Neural cell (in vitro differentiated cells): Measurements from ENCODE around the gene NMT1. TPM values are rescaled to one million over a fixed set of nuclear protein-coding genes. Genes with fewer than 3 reads are reported as not detected.

ENCODE experiments used
- H2AFZ ChIP-seq: fragments of 200-600, 300-800 bp; sonication (generic), shearing (Covaris generic); 2 replicates; pipeline ENCODE4 v1.6.0; 2014; ENCODE audit warnings: low read depth, mild to moderate bottlenecking, antibody characterized with exemption, low read length, moderate library complexity
- H3F3A ChIP-seq: fragments of 200-600 bp; shearing (Covaris generic); 2 replicates; pipeline ENCODE4 v1.6.1; 2016; ENCODE audit warnings: mild to moderate bottlenecking, moderate library complexity, mixed read lengths, antibody characterized with exemption, low read length; ENCODE audit not compliant: insufficient read depth, poor library complexity, severe bottlenecking
- H3K27ac ChIP-seq: fragments of 200-600, 300-800 bp; sonication (generic), shearing (Covaris generic); 2 replicates; pipeline ENCODE4 v1.5.1; 2014; ENCODE audit warnings: mild to moderate bottlenecking, low read length, moderate library complexity
- H3K27me3 ChIP-seq: fragments of 300-800, 200-600 bp; sonication (generic), shearing (Covaris generic); 2 replicates; pipeline ENCODE4 v1.6.0; 2014; ENCODE audit warnings: mild to moderate bottlenecking, low read depth, low read length, moderate library complexity; ENCODE audit not compliant: insufficient read depth
- H3K36me3 ChIP-seq: fragments of 300-800, 200-600 bp; sonication (generic), shearing (Covaris generic); 2 replicates; pipeline ENCODE4 v1.5.1; 2014; ENCODE audit warnings: mild to moderate bottlenecking, antibody characterized with exemption, low read length, moderate library complexity; ENCODE audit not compliant: insufficient read depth
- H3K4me2 ChIP-seq: fragments of 300-800, 200-600 bp; sonication (generic), shearing (Covaris generic); 2 replicates; pipeline ENCODE4 v1.6.0; 2014; ENCODE audit warnings: mild to moderate bottlenecking, low read length
- H3K4me3 ChIP-seq: fragments of 300-800, 200-600 bp; sonication (generic), shearing (Covaris generic); 2 replicates; pipeline ENCODE4 v1.5.1; 2014; ENCODE audit warnings: mild to moderate bottlenecking, low read length, moderate library complexity
- H3K79me2 ChIP-seq: fragments of 200-600 bp; shearing (Covaris generic); replicated peaks from 2 replicates; pipeline ENCODE4 v1.6.0; 2014; ENCODE audit warnings: mild to moderate bottlenecking, low read length, moderate library complexity; ENCODE audit not compliant: insufficient read depth
- H3K9ac ChIP-seq: fragments of 300-800, 200-600 bp; sonication (generic), shearing (Covaris generic); 2 replicates; pipeline ENCODE4 v1.6.1; 2016; ENCODE audit warnings: mild to moderate bottlenecking, low read length, mixed read lengths
- H3K9me2 ChIP-seq: fragments of 200-600 bp; shearing (Covaris generic); 2 replicates; pipeline ENCODE4 v1.6.1; 2016; ENCODE audit warnings: mild to moderate bottlenecking, low read length, mixed read lengths; ENCODE audit not compliant: insufficient read depth
- H3K9me3 ChIP-seq: fragments of 200-600, 300-800 bp; sonication (generic), shearing (Covaris generic); 2 replicates; pipeline ENCODE4 v1.6.1; 2016; ENCODE audit warnings: mild to moderate bottlenecking, mixed run types, low read length, moderate library complexity, mixed read lengths
- H4K20me1 ChIP-seq: fragments of 200-600 bp; shearing (Covaris generic); 2 replicates; pipeline ENCODE4 v1.6.1; 2016; ENCODE audit warnings: mild to moderate bottlenecking, mixed run types; ENCODE audit not compliant: insufficient read depth
- CTCF ChIP-seq: fragments of 450-650 bp; IDR thresholded peaks from 2 replicates; pipeline ENCODE4 v1.5.1; 2014; ENCODE audit warnings: antibody characterized with exemption, mild to moderate bottlenecking, moderate library complexity; ENCODE audit not compliant: poor library complexity, severe bottlenecking
- EP300 ChIP-seq: fragments of 450-650 bp; conservative IDR thresholded peaks from 2 replicates; pipeline ENCODE4 v1.6.1; 2014; ENCODE audit warnings: antibody characterized with exemption, mild to moderate bottlenecking, moderate library complexity; ENCODE audit not compliant: poor library complexity, severe bottlenecking
- EZH2 ChIP-seq: fragments of 200-600, 300-800 bp; shearing (Covaris generic), sonication (generic); IDR thresholded peaks from 2 replicates; pipeline ENCODE4 v1.6.1; 2014; ENCODE audit warnings: antibody characterized with exemption, low read length, borderline replicate concordance, mild to moderate bottlenecking; ENCODE audit not compliant: insufficient read depth, poor library complexity, severe bottlenecking
- MXI1 ChIP-seq: fragments of 450-650 bp; conservative IDR thresholded peaks from 2 replicates; pipeline ENCODE4 v1.6.1; 2014; ENCODE audit warnings: antibody characterized with exemption, mild to moderate bottlenecking; ENCODE audit not compliant: poor library complexity, severe bottlenecking
- POLR2AphosphoS5 ChIP-seq: IDR thresholded peaks from 2 replicates; pipeline ENCODE4 v1.6.1; 2012
- RAD21 ChIP-seq: fragments of 450-650 bp; conservative IDR thresholded peaks from 2 replicates; pipeline ENCODE4 v1.6.1; 2014; ENCODE audit warnings: antibody characterized with exemption, mild to moderate bottlenecking, moderate library complexity
- REST ChIP-seq: IDR thresholded peaks from 2 replicates; pipeline ENCODE4 v1.6.1; 2012; ENCODE audit warnings: borderline replicate concordance
- SMC3 ChIP-seq: fragments of 450-650 bp; conservative IDR thresholded peaks from 2 replicates; pipeline ENCODE4 v1.6.1; 2014; ENCODE audit warnings: antibody characterized with exemption, mild to moderate bottlenecking, moderate library complexity; ENCODE audit not compliant: poor library complexity
- TAF1 ChIP-seq: IDR thresholded peaks from 2 replicates; pipeline ENCODE4 v1.6.1; 2012; ENCODE audit warnings: low read depth
- polyA plus RNA-seq: library from polyadenylated mRNA; depleted of rRNA; stranded (reverse); fragments of >200 nt; gene quantifications from 2 replicates; pipeline ENCODE4 v1.2.3, GENCODE V29; 2014

The NMT1 gene
- polyA plus RNA-seq, 1 donor from 2014 or later = 23.4 TPM

GRCh38 chr17:45155029-45155428, 93.9 kb downstream of the NMT1 start:
- H4K20me1 ChIP-seq = peaks cover 4% of the 10 kb centered on the region
- no peak overlapping the region for H2AFZ ChIP-seq
- no peaks in the 10 kb centered on the region for H3F3A ChIP-seq
- H3K9me2 ChIP-seq = no peaks in the 10 kb centered on the region
- H3K27ac ChIP-seq = no peak overlapping the region
- no peak for TF ChIP-seq TAF1
- no peak for TF ChIP-seq MXI1
- no peak for TF ChIP-seq EZH2
- TF ChIP-seq EP300 = no peak
- TF ChIP-seq RAD21 = no peak
- TF ChIP-seq SMC3 = no peak
- TF ChIP-seq CTCF = no peak
- no peak for TF ChIP-seq REST
- no peak for TF ChIP-seq POLR2AphosphoS5
- H3K79me2 ChIP-seq = peaks cover 28% of the 10 kb centered on the region
- H3K9me3 ChIP-seq = no peaks in the 10 kb centered on the region
- H3K36me3 ChIP-seq = no peaks in the 10 kb centered on the region
- H3K4me2 ChIP-seq = no peak overlapping the region
- H3K4me3 ChIP-seq = no peak overlapping the region
- no peaks in the 10 kb centered on the region for H3K27me3 ChIP-seq
- H3K9ac ChIP-seq = no peak overlapping the region

GRCh38 chr17:45155483-45155882, 94.4 kb downstream of the NMT1 start:
- TF ChIP-seq POLR2AphosphoS5 (no peak), CTCF (no peak), EP300 (no peak), RAD21 (no peak), EZH2 (no peak), TAF1 (no peak), REST (no peak), MXI1 (no peak), SMC3 (no peak)
- Histone ChIP-seq H3K36me3 (no peaks in the 10 kb centered on the region), H3K27ac (no peak overlapping the region), H3K4me2 (no peak overlapping the region), H3K79me2 (peaks cover 28% of the 10 kb centered on the region), H4K20me1 (peaks cover 4% of the 10 kb centered on the region), H3K9me2 (no peaks in the 10 kb centered on the region), H3K27me3 (no peaks in the 10 kb centered on the region), H3K9me3 (no peaks in the 10 kb centered on the region), H3K9ac (no peak overlapping the region), H3K4me3 (no peak overlapping the region), H2AFZ (no peak overlapping the region), H3F3A (no peaks in the 10 kb centered on the region)
